Measurements from ENCODE around the gene KANTR. TPM values are rescaled to one million over a fixed set of nuclear protein-coding genes. Genes with fewer than 3 reads are reported as not detected.

Gene KANTR
- total RNA-seq, 1 experiment from 2014 or later, result 7.7 TPM

DNA sequence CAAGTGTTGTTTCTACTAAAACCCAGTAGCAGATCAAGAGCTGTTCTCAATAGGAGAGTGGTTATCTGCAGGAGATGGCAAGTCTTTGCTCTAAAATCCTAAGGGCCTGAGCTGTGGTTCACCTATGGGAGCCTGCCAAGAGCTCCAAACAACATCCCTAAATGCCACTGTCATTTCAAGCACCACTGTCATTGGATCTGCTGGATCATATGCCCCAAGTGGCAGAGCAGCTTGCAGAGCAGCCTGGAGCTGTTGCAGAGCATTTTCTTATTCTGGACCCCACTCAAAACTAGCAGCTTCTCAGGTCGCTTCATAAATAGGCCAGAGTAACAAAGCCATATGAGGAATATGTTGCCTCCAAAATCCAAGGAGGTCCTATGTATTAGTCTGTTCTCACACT is 59.6 kb downstream of the KANTR start:
- no peak overlapping the region for H2AFZ ChIP-seq (ENCODE audit: low read length)
- no peak overlapping the region for H2BK120ac ChIP-seq (ENCODE audit: low read depth, low read length, poor library complexity, severe bottlenecking)
- no peak overlapping the region for H4K8ac ChIP-seq (replicated peaks; ENCODE audit: insufficient read length, low read depth, low read length)
- H3K79me1 ChIP-seq (ENCODE audit: insufficient read depth, low read depth, low read length, poor library complexity, severe bottlenecking), result no peaks in the 10 kb centered on the region
- no peak overlapping the region for H2BK20ac ChIP-seq (ENCODE audit: low read depth, low read length, poor library complexity, severe bottlenecking)
- H3K36me3 Mint-ChIP-seq (ENCODE audit: insufficient read depth in 1 of 3, low read depth in 3 of 3), result peaks cover 21 to 29% (median 27%) of the 10 kb centered on the region in 3 experiments
- no peaks in the 10 kb centered on the region; the same call in 1 of the 2 replicates for H3K27me3 Mint-ChIP-seq (ENCODE audit: low read depth)
- no peaks in the 10 kb centered on the region for H3K4me1 ChIP-seq (ENCODE audit: insufficient read depth, low read length)
- H3K23ac ChIP-seq (ENCODE audit: insufficient read length, low read depth, low read length), result no peak overlapping the region
- H3K4ac ChIP-seq (ENCODE audit: low read depth, low read length), result no peak overlapping the region
- H3K18ac ChIP-seq (ENCODE audit: insufficient read length, low read depth, low read length), result no peak overlapping the region
- H3K27me3 ChIP-seq (ENCODE audit: insufficient read depth, low read length), result no peaks in the 10 kb centered on the region
- no peak overlapping the region for H2BK5ac ChIP-seq (ENCODE audit: insufficient read length, low read length)
- H3K56ac ChIP-seq (ENCODE audit: insufficient read length, low read depth, low read length), result no peak overlapping the region
- H4K91ac ChIP-seq (ENCODE audit: insufficient read length, low read depth, low read length), result no peak overlapping the region
- H3K9me3 ChIP-seq (ENCODE audit: control insufficient read depth, low read depth, low read length), result peaks cover 16% of the 10 kb centered on the region
- H3K14ac ChIP-seq (ENCODE audit: insufficient read depth, low read length), result no peak overlapping the region
- H3K9ac ChIP-seq (ENCODE audit: extremely low read depth, insufficient read length, low read length), result no peak overlapping the region
- peaks cover 59 to 62% of the 10 kb centered on the region in 2 experiments for H3K9me3 Mint-ChIP-seq
- H3K4me2 ChIP-seq (ENCODE audit: insufficient read depth, insufficient read length, low read length), result no peak overlapping the region
- H3K23me2 ChIP-seq (ENCODE audit: insufficient read length, low read depth, low read length, poor library complexity, severe bottlenecking), result no peaks in the 10 kb centered on the region
- H3K79me2 ChIP-seq (ENCODE audit: insufficient read depth, low read length), result no peaks in the 10 kb centered on the region
- H2BK15ac ChIP-seq (ENCODE audit: low read depth, low read length), result no peak overlapping the region
- H3T11ph ChIP-seq (ENCODE audit: low read length), result no peak overlapping the region
- no peak overlapping the region for H3K27ac Mint-ChIP-seq
- no peak overlapping the region for H2AK5ac ChIP-seq (ENCODE audit: insufficient read length, low read length)
- no CpG with 5 or more reads among the region's 1 CpG for WGBS (ENCODE audit: extremely low coverage, insufficient read length, low lambda C conversion rate)
- TF ChIP-seq, protein P1, sequence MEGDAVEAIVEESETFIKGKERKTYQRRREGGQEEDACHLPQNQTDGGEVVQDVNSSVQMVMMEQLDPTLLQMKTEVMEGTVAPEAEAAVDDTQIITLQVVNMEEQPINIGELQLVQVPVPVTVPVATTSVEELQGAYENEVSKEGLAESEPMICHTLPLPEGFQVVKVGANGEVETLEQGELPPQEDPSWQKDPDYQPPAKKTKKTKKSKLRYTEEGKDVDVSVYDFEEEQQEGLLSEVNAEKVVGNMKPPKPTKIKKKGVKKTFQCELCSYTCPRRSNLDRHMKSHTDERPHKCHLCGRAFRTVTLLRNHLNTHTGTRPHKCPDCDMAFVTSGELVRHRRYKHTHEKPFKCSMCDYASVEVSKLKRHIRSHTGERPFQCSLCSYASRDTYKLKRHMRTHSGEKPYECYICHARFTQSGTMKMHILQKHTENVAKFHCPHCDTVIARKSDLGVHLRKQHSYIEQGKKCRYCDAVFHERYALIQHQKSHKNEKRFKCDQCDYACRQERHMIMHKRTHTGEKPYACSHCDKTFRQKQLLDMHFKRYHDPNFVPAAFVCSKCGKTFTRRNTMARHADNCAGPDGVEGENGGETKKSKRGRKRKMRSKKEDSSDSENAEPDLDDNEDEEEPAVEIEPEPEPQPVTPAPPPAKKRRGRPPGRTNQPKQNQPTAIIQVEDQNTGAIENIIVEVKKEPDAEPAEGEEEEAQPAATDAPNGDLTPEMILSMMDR (conservative IDR thresholded peaks at IDR 0.05), result no peak
- DNase-seq, result no peak
- no peaks in the 10 kb centered on the region for H3K4me1 Mint-ChIP-seq
- H3K4me3 Mint-ChIP-seq, result no peak overlapping the region
- H2BK12ac ChIP-seq (ENCODE audit: insufficient read length, low read depth, low read length), result no peak overlapping the region
- H4K5ac ChIP-seq (ENCODE audit: insufficient read length, low read depth, low read length), result no peak overlapping the region
- no peak overlapping the region for H3K27ac ChIP-seq (ENCODE audit: insufficient read length, low read depth, low read length)
- no peaks in the 10 kb centered on the region for H4K20me1 ChIP-seq (ENCODE audit: control insufficient read depth, insufficient read depth, insufficient read length)

Measured in H9 (cell line).